Measurements from ENCODE around the gene NNMT. TPM values are rescaled to one million over a fixed set of nuclear protein-coding genes. Genes with fewer than 3 reads are reported as not detected.

NNMT gene
- total and polyA plus RNA-seq, 9 of the 15 experiments (the other 6 are each of a cell fraction or from before 2014, with no cell fraction given) = 6.1 to 15.0 (median 11.2) TPM

- TF ChIP-seq ZNF140 (CRISPR knock-in tag; IDR thresholded peaks at IDR 0.05) (no peak), POLR2AphosphoS2 (IDR thresholded peaks at IDR 0.05; ENCODE audit: low read length) (no peak), TEAD4 (IDR thresholded peaks at IDR 0.05; ENCODE audit: low read length) (no peak), TEAD4 (CRISPR knock-in tag; IDR thresholded peaks at IDR 0.05; ENCODE audit: borderline replicate concordance) (no peak), ZC3H8 (IDR thresholded peaks at IDR 0.05) (no peak)
- TF ChIP-seq, protein P1, sequence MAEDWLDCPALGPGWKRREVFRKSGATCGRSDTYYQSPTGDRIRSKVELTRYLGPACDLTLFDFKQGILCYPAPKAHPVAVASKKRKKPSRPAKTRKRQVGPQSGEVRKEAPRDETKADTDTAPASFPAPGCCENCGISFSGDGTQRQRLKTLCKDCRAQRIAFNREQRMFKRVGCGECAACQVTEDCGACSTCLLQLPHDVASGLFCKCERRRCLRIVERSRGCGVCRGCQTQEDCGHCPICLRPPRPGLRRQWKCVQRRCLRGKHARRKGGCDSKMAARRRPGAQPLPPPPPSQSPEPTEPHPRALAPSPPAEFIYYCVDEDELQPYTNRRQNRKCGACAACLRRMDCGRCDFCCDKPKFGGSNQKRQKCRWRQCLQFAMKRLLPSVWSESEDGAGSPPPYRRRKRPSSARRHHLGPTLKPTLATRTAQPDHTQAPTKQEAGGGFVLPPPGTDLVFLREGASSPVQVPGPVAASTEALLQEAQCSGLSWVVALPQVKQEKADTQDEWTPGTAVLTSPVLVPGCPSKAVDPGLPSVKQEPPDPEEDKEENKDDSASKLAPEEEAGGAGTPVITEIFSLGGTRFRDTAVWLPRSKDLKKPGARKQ (CRISPR knock-in tag; IDR thresholded peaks at IDR 0.05) = no peak
- TF ChIP-seq, protein P2, sequence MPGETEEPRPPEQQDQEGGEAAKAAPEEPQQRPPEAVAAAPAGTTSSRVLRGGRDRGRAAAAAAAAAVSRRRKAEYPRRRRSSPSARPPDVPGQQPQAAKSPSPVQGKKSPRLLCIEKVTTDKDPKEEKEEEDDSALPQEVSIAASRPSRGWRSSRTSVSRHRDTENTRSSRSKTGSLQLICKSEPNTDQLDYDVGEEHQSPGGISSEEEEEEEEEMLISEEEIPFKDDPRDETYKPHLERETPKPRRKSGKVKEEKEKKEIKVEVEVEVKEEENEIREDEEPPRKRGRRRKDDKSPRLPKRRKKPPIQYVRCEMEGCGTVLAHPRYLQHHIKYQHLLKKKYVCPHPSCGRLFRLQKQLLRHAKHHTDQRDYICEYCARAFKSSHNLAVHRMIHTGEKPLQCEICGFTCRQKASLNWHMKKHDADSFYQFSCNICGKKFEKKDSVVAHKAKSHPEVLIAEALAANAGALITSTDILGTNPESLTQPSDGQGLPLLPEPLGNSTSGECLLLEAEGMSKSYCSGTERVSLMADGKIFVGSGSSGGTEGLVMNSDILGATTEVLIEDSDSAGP (CRISPR knock-in tag; IDR thresholded peaks at IDR 0.05) = no peak
These were observed 30.0 kb downstream of the NNMT start (continued) for GRCh38 chr11:114326151-114326550.

- FAIRE-seq (no peak), ATAC-seq (0 out of 3 replicates have a peak, but pooled peaks have one; percentile 38), DNase-seq (ENCODE audit: extremely low read depth in 1 of 4, low spot score in 3 of 4) (no peak)
- Histone ChIP-seq H3K9me1 (ENCODE audit: control insufficient read depth, insufficient read depth, low read length) (no peaks in the 10 kb centered on the region), H2AFZ (ENCODE audit: low read depth, low read length) (no peak overlapping the region), H4K20me1 (replicated peaks; ENCODE audit: control insufficient read depth, insufficient read depth, low read length) (no peaks in the 10 kb centered on the region), H3K9me3 (replicated peaks; ENCODE audit: control insufficient read depth, insufficient read depth, low read depth, low read length) (no peaks in the 10 kb centered on the region; the same call in 1 of the 2 replicates), H3K4me3 (no peak overlapping the region), H3K36me3 (ENCODE audit: control insufficient read depth, insufficient read depth, low read length) (no peaks in the 10 kb centered on the region), H3K79me2 (ENCODE audit: control insufficient read depth, insufficient read depth, low read length) (no peaks in the 10 kb centered on the region), H3K4me1 (replicated peaks in 1 of 2; ENCODE audit: control insufficient read depth in 2 of 2, insufficient read depth in 2 of 2, low read length in 2 of 2) (0 out of 5 replicates have a peak, but pooled peaks cover 0 to 4% of the 10 kb centered on the region in 2 experiments), H3K27me3 (ENCODE audit: control insufficient read depth in 2 of 2, insufficient read depth in 2 of 2, low read length in 2 of 2) (no peaks in the 10 kb centered on the region), H3K27ac (ENCODE audit: extremely low read depth, low read depth, low read length) (no peak overlapping the region), H3K9ac (ENCODE audit: insufficient read depth in 1 of 2, low read depth in 2 of 2, low read length in 2 of 2) (no peak overlapping the region), H3K4me2 (ENCODE audit: insufficient read depth, low read length) (no peak overlapping the region)
- in situ Hi-C loops (cut with MboI) = no loop called here
- BruUV-seq (replicated peaks) = no TSS peak
- ChIA-PET POLR2A (interaction anchor here (0.7 kb wide), 1 partner anchor 14 kb away, joined by 3 read pairs; no protein-coding TSS in a partner anchor), CTCF (ENCODE audit: low intra/inter-chr PET ratio) (no interaction called here)
- intact Hi-C loops (cut with micrococcal nuclease) = no loop called here
- 0% methylated on average over 2 of the region's 2 CpGs for WGBS (ENCODE audit: insufficient coverage, low coverage, missing lambda C conversion rate)
- TF ChIP-seq, protein P3, sequence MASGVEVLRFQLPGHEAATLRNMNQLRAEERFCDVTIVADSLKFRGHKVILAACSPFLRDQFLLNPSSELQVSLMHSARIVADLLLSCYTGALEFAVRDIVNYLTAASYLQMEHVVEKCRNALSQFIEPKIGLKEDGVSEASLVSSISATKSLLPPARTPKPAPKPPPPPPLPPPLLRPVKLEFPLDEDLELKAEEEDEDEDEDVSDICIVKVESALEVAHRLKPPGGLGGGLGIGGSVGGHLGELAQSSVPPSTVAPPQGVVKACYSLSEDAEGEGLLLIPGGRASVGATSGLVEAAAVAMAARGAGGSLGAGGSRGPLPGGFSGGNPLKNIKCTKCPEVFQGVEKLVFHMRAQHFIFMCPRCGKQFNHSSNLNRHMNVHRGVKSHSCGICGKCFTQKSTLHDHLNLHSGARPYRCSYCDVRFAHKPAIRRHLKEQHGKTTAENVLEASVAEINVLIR (CRISPR knock-in tag; IDR thresholded peaks at IDR 0.05) = no peak
- TF ChIP-seq ZNF121 (CRISPR knock-in tag; conservative IDR thresholded peaks at IDR 0.05) = no peak
- no peak for TF ChIP-seq HMGN3 (IDR thresholded peaks at IDR 0.05; ENCODE audit: borderline replicate concordance, extremely low read depth, insufficient read length, low read depth, low read length)
- no peak for TF ChIP-seq SRSF3 (IDR thresholded peaks at IDR 0.05; ENCODE audit: insufficient read depth, low read length)
- no peak for TF ChIP-seq ZNF561 (CRISPR knock-in tag; conservative IDR thresholded peaks at IDR 0.05)
- TF ChIP-seq PTTG1 (tag; IDR thresholded peaks at IDR 0.05; ENCODE audit: low read depth) = no peak
- TF ChIP-seq, protein P4, sequence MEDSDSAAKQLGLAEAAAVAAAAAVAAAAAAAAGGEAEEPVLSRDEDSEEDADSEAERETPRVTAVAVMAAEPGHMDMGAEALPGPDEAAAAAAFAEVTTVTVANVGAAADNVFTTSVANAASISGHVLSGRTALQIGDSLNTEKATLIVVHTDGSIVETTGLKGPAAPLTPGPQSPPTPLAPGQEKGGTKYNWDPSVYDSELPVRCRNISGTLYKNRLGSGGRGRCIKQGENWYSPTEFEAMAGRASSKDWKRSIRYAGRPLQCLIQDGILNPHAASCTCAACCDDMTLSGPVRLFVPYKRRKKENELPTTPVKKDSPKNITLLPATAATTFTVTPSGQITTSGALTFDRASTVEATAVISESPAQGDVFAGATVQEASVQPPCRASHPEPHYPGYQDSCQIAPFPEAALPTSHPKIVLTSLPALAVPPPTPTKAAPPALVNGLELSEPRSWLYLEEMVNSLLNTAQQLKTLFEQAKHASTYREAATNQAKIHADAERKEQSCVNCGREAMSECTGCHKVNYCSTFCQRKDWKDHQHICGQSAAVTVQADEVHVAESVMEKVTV (CRISPR knock-in tag; IDR thresholded peaks at IDR 0.05) = no peak
- TF ChIP-seq HSF4 (CRISPR knock-in tag; IDR thresholded peaks at IDR 0.05; ENCODE audit: borderline replicate concordance) = no peak
- TF ChIP-seq GATAD2B (IDR thresholded peaks at IDR 0.05; ENCODE audit: borderline replicate concordance) = no peak
These were observed 30.6 kb downstream of the NNMT start for GRCh38 chr11:114326776-114327175.

Data from K562 (cell line).